ENCODE data around the gene AOAH. TPM values are rescaled to one million over a fixed set of nuclear protein-coding genes. Genes with fewer than 3 reads are reported as not detected.

AOAH gene
- total and polyA plus RNA-seq, 2 of the 4 experiments (the other 2 are of a cell fraction) = not detected

DNA sequence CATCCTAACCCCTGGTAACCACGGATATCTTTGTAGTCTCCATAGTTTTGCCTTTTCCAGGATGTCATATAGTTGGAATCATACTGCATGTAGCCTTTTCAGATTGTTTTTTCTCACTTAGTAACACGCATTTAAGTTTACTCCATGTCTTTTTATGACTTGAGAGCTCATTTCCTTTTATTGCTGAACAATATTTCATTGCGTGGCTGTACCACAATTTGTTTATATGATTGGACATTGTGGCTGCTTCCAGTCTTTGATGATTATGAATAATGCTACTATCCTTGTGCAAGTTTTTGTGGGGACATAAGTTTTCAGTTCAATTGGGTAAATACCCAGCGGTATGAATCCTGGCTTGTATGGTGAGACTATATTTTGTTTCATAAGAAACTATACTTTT, 60.8 kb downstream of the AOAH start:
- no TSS peak for BruUV-seq (replicated peaks)
- in situ Hi-C loops (cut with MboI; ENCODE audit: low sequenced_read_pairs) = no loop called here
- CTCF ChIA-PET = no interaction called here

More for the DNA sequence above, 60.8 kb downstream of the AOAH start:
- POLR2A ChIA-PET (ENCODE audit: unreplicated experiment) = no interaction called here
- no peak overlapping the region for H3K27ac ChIP-seq (ENCODE audit: insufficient read depth, low read length)
- peaks cover 6% of the 10 kb centered on the region; the same call in 1 of the 2 replicates for H3K9me1 ChIP-seq (ENCODE audit: insufficient read depth, low read length)
- no CpG with 5 or more reads among the region's 4 CpGs for WGBS, 2 experiments (ENCODE audit: extremely low coverage in 2 of 2, insufficient read length in 1 of 2)
- no peak overlapping the region for H3K18ac ChIP-seq (ENCODE audit: low read depth, low read length)
- no peak overlapping the region for H2BK20ac ChIP-seq (ENCODE audit: low read depth, low read length)
- H3K79me1 ChIP-seq (ENCODE audit: low read depth in 1 of 2, low read length in 2 of 2) = no peaks in the 10 kb centered on the region
- peak; percentile 26; the same call in 1 of the 2 replicates for TF ChIP-seq CEBPB (IDR thresholded peaks at IDR 0.05; ENCODE audit: low read depth, low read length)
- no peak for TF ChIP-seq NFE2L2 (IDR thresholded peaks at IDR 0.05; ENCODE audit: low read depth, low read length)
- TF ChIP-seq SMC3 (IDR thresholded peaks at IDR 0.05; ENCODE audit: low read depth, low read length) = no peak
- no peaks in the 10 kb centered on the region for H3K36me3 ChIP-seq (ENCODE audit: control insufficient read depth, insufficient read depth, low read length)
- no peak overlapping the region for H2BK15ac ChIP-seq (ENCODE audit: low read depth, low read length)
- dilution Hi-C loops (cut with HindIII; ENCODE audit: low sequenced_read_pairs, unreplicated experiment) = no loop called here
- H2BK5ac ChIP-seq (ENCODE audit: low read depth, low read length, poor library complexity, severe bottlenecking) = no peak overlapping the region
- no peak overlapping the region for H3K56ac ChIP-seq (ENCODE audit: extremely low read depth, insufficient read depth, low read length)
- H3K4ac ChIP-seq (ENCODE audit: low read depth, low read length) = no peak overlapping the region
- H2AK9ac ChIP-seq (replicated peaks; ENCODE audit: low read depth, low read length, poor library complexity) = no peak overlapping the region
- no peak overlapping the region for H4K8ac ChIP-seq (ENCODE audit: low read depth in 2 of 2, low read length in 2 of 2)
- no peak overlapping the region for H2AK5ac ChIP-seq (ENCODE audit: low read depth, low read length)
- intact Hi-C loops (cut with micrococcal nuclease) = no loop called here
- H3K9me3 ChIP-seq (ENCODE audit: control insufficient read depth, insufficient read depth, low read length) = no peaks in the 10 kb centered on the region
- H3K4me1 ChIP-seq (ENCODE audit: control insufficient read depth, insufficient read depth, low read length) = peaks cover 6% of the 10 kb centered on the region
- DNase-seq = peak; percentile 29
- H2BK120ac ChIP-seq (ENCODE audit: low read depth, low read length) = no peak overlapping the region
- no peaks in the 10 kb centered on the region for H4K20me1 ChIP-seq (ENCODE audit: insufficient read depth, low read length)
- H4K91ac ChIP-seq (ENCODE audit: insufficient read depth, low read depth, low read length) = no peak overlapping the region
- no peak overlapping the region for H3K9ac ChIP-seq (ENCODE audit: low read depth, low read length)
- H3K14ac ChIP-seq (replicated peaks; ENCODE audit: low read depth, low read length) = no peak overlapping the region
- H3K23ac ChIP-seq (ENCODE audit: low read depth, low read length) = no peak overlapping the region
- H3K27me3 ChIP-seq (ENCODE audit: control insufficient read depth, insufficient read depth, low read length) = no peaks in the 10 kb centered on the region
- no peak overlapping the region for H3K4me2 ChIP-seq (ENCODE audit: low read depth, low read length)
- no peak overlapping the region for H2AFZ ChIP-seq (replicated peaks; ENCODE audit: low read length, poor library complexity)
- no peak overlapping the region for H3K4me3 ChIP-seq (ENCODE audit: insufficient read depth, low read depth, low read length)
- no peak overlapping the region for H4K5ac ChIP-seq (ENCODE audit: low read depth, low read length)
- no peak for ATAC-seq (ENCODE audit: low read depth)

All from IMR-90 (cell line).